ENCODE results near the gene PIK3CD. TPM values are rescaled to one million over a fixed set of nuclear protein-coding genes. Genes with fewer than 3 reads are reported as not detected.

The PIK3CD gene
- polyA plus RNA-seq, 1 of the 3 experiments (the other 2 are of a cell fraction): 6.0 TPM

DNA sequence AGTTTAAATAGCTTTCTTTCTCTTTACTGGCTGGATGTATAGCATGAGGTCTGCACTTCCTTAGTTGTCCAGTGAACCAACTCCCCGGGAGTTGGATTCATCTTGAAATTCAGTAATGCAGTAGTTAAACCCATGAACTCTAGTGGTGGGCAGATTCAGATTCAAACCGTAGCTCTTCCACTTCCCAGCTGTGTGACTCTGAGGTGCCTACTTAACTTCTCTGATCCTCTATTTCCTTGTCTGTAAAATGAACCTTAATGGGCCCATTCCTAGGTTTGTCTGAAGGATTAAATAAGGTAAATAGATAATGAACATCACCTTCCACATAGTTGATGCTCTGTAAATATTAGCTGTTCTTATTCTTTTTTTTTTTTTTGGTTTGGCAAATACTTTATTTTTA, 16.5 kb downstream of the PIK3CD start:
- DNase-seq: no peak
- no peaks in the 10 kb centered on the region; the same call in 1 of the 2 replicates for H3K27me3 ChIP-seq (ENCODE audit: insufficient read depth)
- H3K36me3 ChIP-seq (replicated peaks in 1 of 2; ENCODE audit: control insufficient read depth in 1 of 2, insufficient read depth in 2 of 2, low read length in 1 of 2): no peaks in the 10 kb centered on the region
- H2AFZ ChIP-seq (ENCODE audit: low read depth): no peak overlapping the region
- 18% methylated on average over 2 of the region's 2 CpGs for whole genome bisulfite sequencing (ENCODE audit: low lambda C conversion rate)
- no peaks in the 10 kb centered on the region for H3F3A ChIP-seq (replicated peaks; ENCODE audit: insufficient read depth)
- POLR2A ChIA-PET: interaction anchor here (1.4 kb wide), 1 partner anchor 12 kb away, joined by 3 read pairs; no protein-coding TSS in a partner anchor
- no peak overlapping the region for H3K4me3 ChIP-seq (ENCODE audit: low read depth in 2 of 2, low read length in 1 of 2)
- no peaks in the 10 kb centered on the region for H3K79me2 ChIP-seq (ENCODE audit: insufficient read depth)
- H4K20me1 ChIP-seq (ENCODE audit: insufficient read depth): no peaks in the 10 kb centered on the region
- H3K4me1 ChIP-seq (ENCODE audit: control insufficient read depth in 1 of 2, insufficient read depth in 2 of 2, low read depth in 1 of 2, low read length in 1 of 2): no peaks in the 10 kb centered on the region
- no peak overlapping the region for H3K27ac ChIP-seq (ENCODE audit: low read depth in 2 of 2, low read length in 1 of 2)
- no peak overlapping the region for H3K9ac ChIP-seq
- TF ChIP-seq FOSL2 (IDR thresholded peaks at IDR 0.05; ENCODE audit: borderline replicate concordance, low read depth) (no peak), YY1 (IDR thresholded peaks at IDR 0.05; ENCODE audit: low read depth) (no peak), CHD2 (IDR thresholded peaks at IDR 0.05; ENCODE audit: low read length, partially characterized antibody) (no peak), EZH2phosphoT487 (IDR thresholded peaks at IDR 0.05; ENCODE audit: borderline replicate concordance, low read depth) (no peak), RXRA (IDR thresholded peaks at IDR 0.05; ENCODE audit: borderline replicate concordance, low read depth) (no peak), RFX5 (IDR thresholded peaks at IDR 0.05; ENCODE audit: low read length) (no peak)
- TF ChIP-seq, protein P1, sequence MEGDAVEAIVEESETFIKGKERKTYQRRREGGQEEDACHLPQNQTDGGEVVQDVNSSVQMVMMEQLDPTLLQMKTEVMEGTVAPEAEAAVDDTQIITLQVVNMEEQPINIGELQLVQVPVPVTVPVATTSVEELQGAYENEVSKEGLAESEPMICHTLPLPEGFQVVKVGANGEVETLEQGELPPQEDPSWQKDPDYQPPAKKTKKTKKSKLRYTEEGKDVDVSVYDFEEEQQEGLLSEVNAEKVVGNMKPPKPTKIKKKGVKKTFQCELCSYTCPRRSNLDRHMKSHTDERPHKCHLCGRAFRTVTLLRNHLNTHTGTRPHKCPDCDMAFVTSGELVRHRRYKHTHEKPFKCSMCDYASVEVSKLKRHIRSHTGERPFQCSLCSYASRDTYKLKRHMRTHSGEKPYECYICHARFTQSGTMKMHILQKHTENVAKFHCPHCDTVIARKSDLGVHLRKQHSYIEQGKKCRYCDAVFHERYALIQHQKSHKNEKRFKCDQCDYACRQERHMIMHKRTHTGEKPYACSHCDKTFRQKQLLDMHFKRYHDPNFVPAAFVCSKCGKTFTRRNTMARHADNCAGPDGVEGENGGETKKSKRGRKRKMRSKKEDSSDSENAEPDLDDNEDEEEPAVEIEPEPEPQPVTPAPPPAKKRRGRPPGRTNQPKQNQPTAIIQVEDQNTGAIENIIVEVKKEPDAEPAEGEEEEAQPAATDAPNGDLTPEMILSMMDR (IDR thresholded peaks at IDR 0.05): no peak
- TF ChIP-seq, protein P2, sequence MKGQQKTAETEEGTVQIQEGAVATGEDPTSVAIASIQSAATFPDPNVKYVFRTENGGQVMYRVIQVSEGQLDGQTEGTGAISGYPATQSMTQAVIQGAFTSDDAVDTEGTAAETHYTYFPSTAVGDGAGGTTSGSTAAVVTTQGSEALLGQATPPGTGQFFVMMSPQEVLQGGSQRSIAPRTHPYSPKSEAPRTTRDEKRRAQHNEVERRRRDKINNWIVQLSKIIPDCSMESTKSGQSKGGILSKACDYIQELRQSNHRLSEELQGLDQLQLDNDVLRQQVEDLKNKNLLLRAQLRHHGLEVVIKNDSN (IDR thresholded peaks at IDR 0.05; ENCODE audit: borderline replicate concordance, low read depth): no peak
- TF ChIP-seq, protein P3, sequence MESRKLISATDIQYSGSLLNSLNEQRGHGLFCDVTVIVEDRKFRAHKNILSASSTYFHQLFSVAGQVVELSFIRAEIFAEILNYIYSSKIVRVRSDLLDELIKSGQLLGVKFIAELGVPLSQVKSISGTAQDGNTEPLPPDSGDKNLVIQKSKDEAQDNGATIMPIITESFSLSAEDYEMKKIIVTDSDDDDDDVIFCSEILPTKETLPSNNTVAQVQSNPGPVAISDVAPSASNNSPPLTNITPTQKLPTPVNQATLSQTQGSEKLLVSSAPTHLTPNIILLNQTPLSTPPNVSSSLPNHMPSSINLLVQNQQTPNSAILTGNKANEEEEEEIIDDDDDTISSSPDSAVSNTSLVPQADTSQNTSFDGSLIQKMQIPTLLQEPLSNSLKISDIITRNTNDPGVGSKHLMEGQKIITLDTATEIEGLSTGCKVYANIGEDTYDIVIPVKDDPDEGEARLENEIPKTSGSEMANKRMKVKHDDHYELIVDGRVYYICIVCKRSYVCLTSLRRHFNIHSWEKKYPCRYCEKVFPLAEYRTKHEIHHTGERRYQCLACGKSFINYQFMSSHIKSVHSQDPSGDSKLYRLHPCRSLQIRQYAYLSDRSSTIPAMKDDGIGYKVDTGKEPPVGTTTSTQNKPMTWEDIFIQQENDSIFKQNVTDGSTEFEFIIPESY (IDR thresholded peaks at IDR 0.05; ENCODE audit: borderline replicate concordance, low read depth): no peak
- TF ChIP-seq, protein P4, sequence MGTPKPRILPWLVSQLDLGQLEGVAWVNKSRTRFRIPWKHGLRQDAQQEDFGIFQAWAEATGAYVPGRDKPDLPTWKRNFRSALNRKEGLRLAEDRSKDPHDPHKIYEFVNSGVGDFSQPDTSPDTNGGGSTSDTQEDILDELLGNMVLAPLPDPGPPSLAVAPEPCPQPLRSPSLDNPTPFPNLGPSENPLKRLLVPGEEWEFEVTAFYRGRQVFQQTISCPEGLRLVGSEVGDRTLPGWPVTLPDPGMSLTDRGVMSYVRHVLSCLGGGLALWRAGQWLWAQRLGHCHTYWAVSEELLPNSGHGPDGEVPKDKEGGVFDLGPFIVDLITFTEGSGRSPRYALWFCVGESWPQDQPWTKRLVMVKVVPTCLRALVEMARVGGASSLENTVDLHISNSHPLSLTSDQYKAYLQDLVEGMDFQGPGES (IDR thresholded peaks at IDR 0.05; ENCODE audit: low read depth, low read length): no peak
- CTCF ChIA-PET: interaction anchor here (0.8 to 1.4 kb wide), 2 partner anchors 41 to 54 kb away, joined by 3 to 4 read pairs; no protein-coding TSS in a partner anchor
- no peaks in the 10 kb centered on the region for H3K9me3 ChIP-seq
- no peak overlapping the region for H3K4me2 ChIP-seq
- no peaks in the 10 kb centered on the region for H3K9me2 ChIP-seq

DNA sequence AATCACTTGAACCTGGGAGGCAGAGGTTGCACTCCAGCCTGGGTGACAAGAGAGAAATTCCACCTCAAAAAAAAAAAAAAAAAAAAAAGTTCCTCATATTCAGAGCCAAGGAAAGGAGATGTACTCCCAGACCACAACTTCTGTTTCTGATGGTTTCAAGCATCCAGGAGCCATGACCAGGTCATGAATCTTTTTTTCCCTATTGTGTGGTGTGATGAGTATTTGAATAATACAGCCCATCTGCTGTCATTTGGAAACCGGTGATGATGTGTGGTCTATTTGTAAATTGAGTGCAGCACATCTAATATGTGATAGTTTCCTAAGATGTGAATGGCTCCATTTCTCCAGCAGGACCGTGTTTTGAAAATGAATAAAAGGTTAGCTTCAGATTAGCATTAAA, 18.6 kb downstream of the PIK3CD start:
- TF ChIP-seq TCF12 (IDR thresholded peaks at IDR 0.05): no peak
- no peak for TF ChIP-seq TEAD4 (IDR thresholded peaks at IDR 0.05; ENCODE audit: borderline replicate concordance, insufficient read depth)
- no peak for TF ChIP-seq SMC3 (IDR thresholded peaks at IDR 0.05; ENCODE audit: low read depth, low read length)
- TF ChIP-seq MEF2A (IDR thresholded peaks at IDR 0.05; ENCODE audit: borderline replicate concordance, low read depth): no peak
- no peak for TF ChIP-seq EP300 (IDR thresholded peaks at IDR 0.05; ENCODE audit: borderline replicate concordance in 1 of 2, low read depth in 1 of 2, low read length in 1 of 2)
- TF ChIP-seq GABPA (IDR thresholded peaks at IDR 0.05; ENCODE audit: low read depth): no peak
- TF ChIP-seq GATA2 (CRISPR knock-in tag; IDR thresholded peaks at IDR 0.05): no peak
- no peak for TF ChIP-seq EZH2phosphoT487 (IDR thresholded peaks at IDR 0.05; ENCODE audit: borderline replicate concordance, low read depth)
- TF ChIP-seq RCOR1 (IDR thresholded peaks at IDR 0.05; ENCODE audit: low read length): no peak
- no peak for TF ChIP-seq RXRA (IDR thresholded peaks at IDR 0.05; ENCODE audit: borderline replicate concordance, low read depth)
- TF ChIP-seq SIN3A (IDR thresholded peaks at IDR 0.05; ENCODE audit: borderline replicate concordance, low read depth, low read length): no peak
- TF ChIP-seq RAD21 (IDR thresholded peaks at IDR 0.05; ENCODE audit: low read length): no peak
- TF ChIP-seq RFX5 (IDR thresholded peaks at IDR 0.05; ENCODE audit: low read length): no peak
- no peak for TF ChIP-seq ELF1 (IDR thresholded peaks at IDR 0.05)
- H3K79me2 ChIP-seq (ENCODE audit: insufficient read depth): no peaks in the 10 kb centered on the region
- no peak overlapping the region for H3K9ac ChIP-seq
- no peak overlapping the region for H3K4me2 ChIP-seq
- no peaks in the 10 kb centered on the region for H3K27me3 ChIP-seq (ENCODE audit: insufficient read depth)
- H3K9me2 ChIP-seq: no peaks in the 10 kb centered on the region
- H4K20me1 ChIP-seq (ENCODE audit: insufficient read depth): no peaks in the 10 kb centered on the region
- H3K36me3 ChIP-seq (replicated peaks in 1 of 2; ENCODE audit: control insufficient read depth in 1 of 2, insufficient read depth in 2 of 2, low read length in 1 of 2): no peaks in the 10 kb centered on the region
- DNase-seq: no peak
- no peak overlapping the region for H2AFZ ChIP-seq (ENCODE audit: low read depth)
- no peaks in the 10 kb centered on the region for H3K9me3 ChIP-seq
- WGBS (ENCODE audit: low lambda C conversion rate): 83% methylated on average over 2 of the region's 2 CpGs
- no peak overlapping the region for H3K27ac ChIP-seq (ENCODE audit: low read depth in 2 of 2, low read length in 1 of 2)
- POLR2A ChIA-PET: no interaction called here
- no peak overlapping the region for H3K4me3 ChIP-seq (ENCODE audit: low read depth in 2 of 2, low read length in 1 of 2)
- no peaks in the 10 kb centered on the region for H3F3A ChIP-seq (replicated peaks; ENCODE audit: insufficient read depth)
- CTCF ChIA-PET: no interaction called here
- H3K4me1 ChIP-seq (ENCODE audit: control insufficient read depth in 1 of 2, insufficient read depth in 2 of 2, low read depth in 1 of 2, low read length in 1 of 2): no peaks in the 10 kb centered on the region

Data from SK-N-SH (cell line).